ENCODE measurements around the gene TAAR9. TPM values are rescaled to one million over a fixed set of nuclear protein-coding genes. Genes with fewer than 3 reads are reported as not detected.
"Not testable (repeated sequence)": the region's sequence is repeated elsewhere in the genome, so short reads cannot be mapped to it uniquely, and the experiment has no call there.

The TAAR9 gene
- total RNA-seq, 1 experiment from 2014 or later: not detected

GRCh38 chr6:132534546-132534945, 3.5 kb upstream of the TAAR9 start:
- not testable (repeated sequence) for H3K4me3 ChIP-seq; H3K36me3 ChIP-seq; H3K27ac ChIP-seq; DNase-seq; H3K27me3 ChIP-seq; H3K4me1 ChIP-seq; H3K9me3 ChIP-seq (replicated peaks)

DNA sequence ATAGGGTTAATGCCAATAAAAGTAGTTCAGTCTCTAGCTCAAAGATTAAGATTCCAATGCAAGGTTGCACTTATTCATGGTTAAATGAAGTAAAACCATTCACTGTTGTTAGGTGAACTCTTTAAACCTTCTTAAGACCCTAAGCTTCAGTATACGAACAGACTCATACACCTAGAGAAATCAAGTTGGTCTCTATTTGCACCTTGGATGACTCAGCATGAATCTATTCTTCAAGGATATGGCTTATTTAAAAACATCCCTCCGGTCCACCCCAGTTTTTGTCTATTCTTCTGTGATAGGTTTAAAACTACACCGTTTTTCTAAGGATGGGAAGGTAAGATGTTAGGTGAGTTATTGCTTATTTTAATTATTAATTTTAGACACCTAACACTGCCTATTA, 932 bp upstream of the TAAR9 start:
- Histone ChIP-seq H3K27ac (no peak overlapping the region), H3K36me3 (no peaks in the 10 kb centered on the region), H3K27me3 (peaks cover 3% of the 10 kb centered on the region), H3K9me3 (replicated peaks) (no peaks in the 10 kb centered on the region), H3K4me1 (no peaks in the 10 kb centered on the region), H3K4me3 (no peak overlapping the region)
- DNase-seq: no peak

DNA sequence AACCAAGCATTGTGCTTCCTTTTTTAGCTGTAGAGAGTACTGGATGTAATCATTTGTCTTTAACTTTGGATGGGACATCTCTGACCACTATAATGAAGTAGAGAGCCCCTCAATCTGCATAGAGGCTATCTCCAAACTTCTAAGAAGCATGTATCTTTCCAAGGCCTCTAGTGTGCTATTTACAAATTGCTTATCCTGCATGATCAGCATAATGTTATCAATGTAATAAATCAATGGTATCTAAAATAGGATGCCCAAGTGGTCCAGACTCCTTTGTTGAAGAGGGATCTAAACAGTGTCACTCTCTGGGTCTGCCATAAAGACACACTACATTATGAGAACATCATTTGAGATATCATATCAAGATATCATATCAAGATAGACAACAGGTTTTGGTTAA, 6.7 kb downstream of the TAAR9 start:
- H3K4me1 ChIP-seq: no peaks in the 10 kb centered on the region
- H3K27ac ChIP-seq: no peak overlapping the region

DNA sequence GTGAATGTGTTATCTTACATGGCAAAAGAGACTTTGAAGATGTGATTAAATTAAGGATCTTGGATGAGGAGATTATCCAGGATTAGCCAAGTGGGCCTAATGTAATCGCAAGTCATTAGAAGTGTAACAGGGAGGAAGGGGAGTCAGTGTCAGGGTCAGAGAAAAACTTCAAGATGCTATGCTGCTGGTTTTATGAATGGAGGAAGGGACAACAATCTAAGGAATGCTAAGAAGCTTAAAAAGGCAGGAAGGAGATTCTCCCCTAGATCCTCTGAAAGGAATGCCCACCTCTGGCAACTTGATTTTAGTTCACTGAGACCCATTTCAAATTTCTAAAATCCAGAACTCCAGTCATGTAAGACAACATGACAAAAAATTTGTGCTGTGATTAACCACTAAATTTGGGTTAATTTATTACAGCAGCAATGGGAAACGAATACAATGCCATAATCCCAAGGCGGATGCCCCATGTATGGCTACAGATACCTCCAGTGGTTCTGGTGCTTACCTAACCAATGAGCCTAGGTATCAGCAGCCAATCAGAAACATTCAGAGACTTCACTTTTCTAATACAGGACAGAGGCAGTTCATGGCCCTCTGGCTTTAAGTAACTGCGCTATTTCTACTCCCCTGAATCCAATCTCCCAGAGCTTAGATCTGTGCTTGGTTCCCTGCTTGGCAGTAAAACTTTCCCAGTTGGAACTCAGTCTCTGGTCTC, 10.8 kb downstream of the TAAR9 start:
- Histone ChIP-seq H3K27me3 (no peaks in the 10 kb centered on the region), H3K36me3 (no peaks in the 10 kb centered on the region)

More for the DNA sequence above, 6.7 kb downstream of the TAAR9 start:
- no peak overlapping the region for H3K4me3 ChIP-seq
- no peaks in the 10 kb centered on the region; the same call in 1 of the 2 replicates for H3K27me3 ChIP-seq
- no peaks in the 10 kb centered on the region for H3K36me3 ChIP-seq
- H3K9me3 ChIP-seq (replicated peaks): no peaks in the 10 kb centered on the region
- no peak for DNase-seq

DNA sequence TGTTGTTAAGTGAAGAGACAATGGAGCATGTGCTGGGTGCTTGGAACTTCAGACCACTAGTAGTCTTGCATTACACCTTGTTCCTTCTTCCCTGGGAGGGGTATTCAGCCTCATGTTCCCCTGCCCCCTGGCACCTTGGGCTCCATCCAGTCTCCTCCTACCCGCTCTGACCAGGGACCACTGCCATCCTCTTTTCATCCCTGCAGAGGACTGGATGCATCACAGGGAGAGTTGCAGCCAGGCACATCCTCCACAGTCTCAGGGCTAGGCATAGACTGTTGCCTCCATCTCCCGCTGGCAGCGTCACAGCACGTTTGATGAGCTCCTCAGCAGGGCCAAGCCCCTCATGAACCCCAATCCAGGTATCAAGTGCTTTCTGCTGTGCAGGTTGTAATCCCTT, 13.1 kb downstream of the TAAR9 start:
- Histone ChIP-seq H3K4me1 (no peaks in the 10 kb centered on the region), H3K27ac (no peak overlapping the region), H3K36me3 (no peaks in the 10 kb centered on the region), H3K27me3 (no peaks in the 10 kb centered on the region), H3K4me3 (no peak overlapping the region), H3K9me3 (replicated peaks) (no peaks in the 10 kb centered on the region)
- DNase-seq: no peak

More for the DNA sequence above, 10.8 kb downstream of the TAAR9 start:
- Histone ChIP-seq H3K4me3 (no peak overlapping the region), H3K4me1 (no peaks in the 10 kb centered on the region), H3K9me3 (replicated peaks) (no peaks in the 10 kb centered on the region), H3K27ac (no peak overlapping the region)
- no peak for DNase-seq

- Histone ChIP-seq H3K27me3 (no peaks in the 10 kb centered on the region), H3K27ac (no peak within 1 kb of the TSS), H3K36me3 (no peaks in the 10 kb centered on the region), H3K9me3 (replicated peaks) (no peaks in the 10 kb centered on the region), H3K4me3 (no peak within 1 kb of the TSS), H3K4me1 (no peaks in the 10 kb centered on the region)
- DNase-seq: no peak
Observed at GRCh38 chr6:132552372-132552771, 14.3 kb downstream of the TAAR9 start, which contains the start of gene TAAR8. TSS of gene TAAR8 (plus strand) at chr6:132552672. CDS start at chr6:132552693, 21 bp downstream.

DNA sequence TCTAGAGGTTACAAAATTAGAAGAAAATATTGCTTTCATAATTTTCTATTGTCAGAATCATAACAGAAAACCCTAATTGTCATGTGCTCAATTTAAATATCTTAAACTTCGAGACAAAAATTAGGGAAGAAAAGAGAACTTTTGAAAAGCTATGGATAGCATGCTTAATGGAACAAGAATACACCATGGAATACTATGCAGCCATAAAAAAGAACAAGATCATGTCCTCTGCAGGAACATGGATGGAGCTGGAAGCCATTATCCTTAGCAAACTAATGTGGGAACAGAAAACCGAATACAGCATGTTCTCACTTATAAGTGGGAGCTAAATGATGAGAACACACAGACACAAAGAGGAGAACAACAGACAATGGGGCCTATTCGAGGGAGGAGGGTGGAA, 22.0 kb downstream of the TAAR9 start:
- not testable (repeated sequence) for H3K9me3 ChIP-seq (replicated peaks); H3K27ac ChIP-seq; H3K4me3 ChIP-seq; H3K27me3 ChIP-seq; DNase-seq; H3K36me3 ChIP-seq; H3K4me1 ChIP-seq

DNA sequence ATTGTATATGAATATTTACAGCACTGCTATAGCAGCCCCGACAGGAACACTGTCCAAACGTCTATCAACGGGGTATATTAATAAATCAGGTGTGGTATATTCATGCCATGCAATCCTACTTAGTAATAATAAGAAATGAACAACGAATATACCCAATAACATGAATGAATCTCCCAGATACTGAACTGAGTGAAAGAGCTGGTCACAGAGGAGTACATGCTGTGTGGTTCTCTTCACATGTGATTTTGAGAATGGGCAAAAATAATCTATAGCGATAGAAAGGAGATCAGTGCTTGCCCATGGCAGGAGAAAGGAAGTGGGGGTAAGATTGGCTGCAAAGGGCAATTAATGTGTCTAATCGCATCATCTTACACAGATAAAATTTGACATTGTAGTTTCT, 28.3 kb downstream of the TAAR9 start:
- H3K9me3 ChIP-seq (replicated peaks): no peaks in the 10 kb centered on the region
- no peak overlapping the region for H3K27ac ChIP-seq
- no peak for DNase-seq
- H3K4me3 ChIP-seq: no peak overlapping the region
- no peaks in the 10 kb centered on the region for H3K4me1 ChIP-seq
- H3K36me3 ChIP-seq: no peaks in the 10 kb centered on the region
- H3K27me3 ChIP-seq: peaks cover 4% of the 10 kb centered on the region; the same call in 1 of the 2 replicates

- H3K4me3 ChIP-seq: no peak overlapping the region
- no peaks in the 10 kb centered on the region for H3K4me1 ChIP-seq
- H3K36me3 ChIP-seq: no peaks in the 10 kb centered on the region
- H3K27ac ChIP-seq: no peak overlapping the region
- DNase-seq: no peak
- peaks cover 4% of the 10 kb centered on the region; the same call in 1 of the 2 replicates for H3K27me3 ChIP-seq
- no peaks in the 10 kb centered on the region for H3K9me3 ChIP-seq (replicated peaks)
Observed at GRCh38 chr6:132567566-132567965, 29.5 kb downstream of the TAAR9 start.

- no peaks in the 10 kb centered on the region for H3K9me3 ChIP-seq (replicated peaks)
- no peak overlapping the region for H3K27ac ChIP-seq
- H3K36me3 ChIP-seq: no peaks in the 10 kb centered on the region
- peaks cover 4% of the 10 kb centered on the region; the same call in 1 of the 2 replicates for H3K27me3 ChIP-seq
- DNase-seq: no peak
- no peak overlapping the region for H3K4me3 ChIP-seq
- H3K4me1 ChIP-seq: no peaks in the 10 kb centered on the region
Observed at GRCh38 chr6:132568611-132569010, 30.5 kb downstream of the TAAR9 start.

DNA sequence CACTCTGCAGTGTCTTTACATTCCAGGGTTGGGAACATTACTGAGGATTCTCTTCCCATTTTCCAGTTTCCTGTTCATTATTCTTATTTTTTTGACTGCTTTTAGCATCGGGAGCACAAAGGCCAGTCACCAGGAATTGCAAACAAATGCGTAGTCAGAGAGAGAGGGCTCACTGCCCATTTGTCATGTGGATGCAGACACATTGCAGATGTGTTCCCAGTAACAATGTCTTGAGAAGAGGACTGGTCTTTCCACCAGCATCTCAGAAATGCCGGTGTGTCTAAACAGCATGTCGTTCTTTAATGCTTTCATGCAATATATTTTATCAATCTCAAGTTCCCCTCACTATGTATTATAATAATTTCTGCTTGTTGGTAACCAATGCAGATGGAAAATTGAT, 31.1 kb downstream of the TAAR9 start:
- no peaks in the 10 kb centered on the region for H3K36me3 ChIP-seq
- H3K4me3 ChIP-seq: no peak overlapping the region
- DNase-seq: no peak
- peaks cover 4% of the 10 kb centered on the region; the same call in 1 of the 2 replicates for H3K27me3 ChIP-seq
- no peaks in the 10 kb centered on the region for H3K9me3 ChIP-seq (replicated peaks)
- H3K4me1 ChIP-seq: no peaks in the 10 kb centered on the region
- no peak overlapping the region for H3K27ac ChIP-seq

DNA sequence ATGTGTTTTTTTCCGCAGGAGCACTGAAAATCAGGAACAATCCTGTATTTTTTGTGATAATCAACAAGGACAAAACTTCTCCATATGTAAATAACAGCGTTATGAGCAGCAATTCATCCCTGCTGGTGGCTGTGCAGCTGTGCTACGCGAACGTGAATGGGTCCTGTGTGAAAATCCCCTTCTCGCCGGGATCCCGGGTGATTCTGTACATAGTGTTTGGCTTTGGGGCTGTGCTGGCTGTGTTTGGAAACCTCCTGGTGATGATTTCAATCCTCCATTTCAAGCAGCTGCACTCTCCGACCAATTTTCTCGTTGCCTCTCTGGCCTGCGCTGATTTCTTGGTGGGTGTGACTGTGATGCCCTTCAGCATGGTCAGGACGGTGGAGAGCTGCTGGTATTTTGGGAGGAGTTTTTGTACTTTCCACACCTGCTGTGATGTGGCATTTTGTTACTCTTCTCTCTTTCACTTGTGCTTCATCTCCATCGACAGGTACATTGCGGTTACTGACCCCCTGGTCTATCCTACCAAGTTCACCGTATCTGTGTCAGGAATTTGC, 32.2 kb downstream of the TAAR9 start, which contains the start of gene TAAR6:
Gene TAAR6, plus strand, starts transcription at position 102 of the 557 bp plus-strand sequence. Its CDS starts 0 bp downstream, at position 102.
- Histone ChIP-seq H3K27me3 (peaks cover 4% of the 10 kb centered on the region; the same call in 1 of the 2 replicates), H3K36me3 (no peaks in the 10 kb centered on the region), H3K4me1 (no peaks in the 10 kb centered on the region), H3K4me3 (no peak within 1 kb of the TSS), H3K9me3 (replicated peaks) (no peaks in the 10 kb centered on the region), H3K27ac (no peak within 1 kb of the TSS)
- no peak for DNase-seq

DNA sequence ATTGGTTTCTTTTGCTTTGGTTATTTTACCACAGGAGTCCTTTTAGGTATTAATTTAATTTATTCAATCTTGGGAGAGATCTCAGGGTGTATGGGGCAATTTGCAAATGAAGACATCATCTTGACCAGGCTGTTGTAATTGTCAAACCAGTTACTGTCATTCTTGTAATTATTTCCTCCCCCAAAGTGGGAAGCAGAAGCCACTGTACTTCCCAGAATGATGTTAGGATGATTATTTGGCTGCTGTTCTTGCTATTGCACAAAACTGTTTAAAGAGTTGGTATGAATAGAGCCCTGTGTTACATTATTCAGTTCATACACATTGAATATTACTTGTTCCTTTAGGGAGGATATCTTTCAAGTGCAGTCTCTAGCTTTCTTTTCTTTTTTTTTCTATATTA, 33.7 kb downstream of the TAAR9 start:
- no peaks in the 10 kb centered on the region for H3K4me1 ChIP-seq
- no peaks in the 10 kb centered on the region for H3K36me3 ChIP-seq
- H3K27ac ChIP-seq: no peak overlapping the region
- no peak for DNase-seq
- H3K27me3 ChIP-seq: no peaks in the 10 kb centered on the region
- no peak overlapping the region for H3K4me3 ChIP-seq
- H3K9me3 ChIP-seq (replicated peaks): no peaks in the 10 kb centered on the region

DNA sequence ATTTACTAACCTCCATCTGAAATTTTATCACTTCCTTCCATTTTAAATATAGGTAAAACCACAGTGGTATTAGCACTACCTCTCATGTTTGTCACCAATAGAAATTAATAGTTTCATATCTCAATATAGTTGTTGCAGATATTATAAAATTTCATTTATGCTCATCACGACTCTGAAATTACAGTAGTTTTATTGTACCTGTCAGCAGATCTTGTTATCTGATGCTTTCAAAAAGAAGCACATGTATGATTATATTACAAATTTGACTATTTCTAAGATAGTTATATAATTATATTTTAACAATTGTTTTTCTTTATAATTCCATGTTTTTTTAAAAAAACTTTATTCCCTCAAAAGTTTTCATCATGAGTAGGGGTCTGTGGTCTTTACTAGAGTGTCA, 46.6 kb downstream of the TAAR9 start:
- H3K27me3 ChIP-seq: no peaks in the 10 kb centered on the region

DNA sequence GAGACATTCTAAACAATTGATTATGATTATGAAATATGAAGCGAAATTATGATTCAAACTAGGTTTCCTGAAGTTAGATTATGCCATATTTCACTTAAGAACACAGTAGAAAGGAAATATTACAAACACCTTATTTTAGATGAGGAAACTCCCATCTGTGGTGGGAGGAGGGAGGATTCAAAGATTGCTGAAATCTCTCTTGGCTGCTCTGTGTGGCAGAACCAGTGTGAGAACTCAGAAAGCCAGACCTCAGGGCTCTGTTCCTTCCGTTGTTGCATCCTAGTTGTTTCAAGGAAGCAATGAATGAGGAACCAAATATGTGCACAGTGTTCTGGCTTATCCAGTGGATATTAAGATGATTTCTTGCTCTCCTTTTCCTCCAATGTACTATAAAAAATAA, 49.3 kb downstream of the TAAR9 start:
- Histone ChIP-seq H3K4me1 (no peaks in the 10 kb centered on the region), H3K27ac (no peak overlapping the region), H3K4me3 (no peak overlapping the region), H3K27me3 (no peaks in the 10 kb centered on the region), H3K9me3 (replicated peaks) (no peaks in the 10 kb centered on the region), H3K36me3 (no peaks in the 10 kb centered on the region)
- no peak for DNase-seq

More for the DNA sequence above, 46.6 kb downstream of the TAAR9 start:
- H3K36me3 ChIP-seq: no peaks in the 10 kb centered on the region
- H3K4me3 ChIP-seq: no peak overlapping the region
- H3K27ac ChIP-seq: no peak overlapping the region
- no peaks in the 10 kb centered on the region for H3K9me3 ChIP-seq (replicated peaks)
- no peaks in the 10 kb centered on the region for H3K4me1 ChIP-seq
- no peak for DNase-seq
